H1 (cell line): ENCODE data around the gene SLC16A5. TPM values are rescaled to one million over a fixed set of nuclear protein-coding genes. Genes with fewer than 3 reads are reported as not detected.

Source experiments
- CTCF ChIA-PET: fragments of 300-600 bp; sonication (Branson Sonifier 250); formaldehyde crosslinking; loops from one replicate; lab custom pipeline; 2021; ENCODE audit not compliant: partially characterized antibody; lab: Charles Lee
- POLR2A ChIA-PET: fragments of 300-600 bp; sonication (Branson Sonifier 250); formaldehyde crosslinking; loops from one replicate; lab custom pipeline; 2021; ENCODE audit warnings: inconsistent platforms; ENCODE audit not compliant: partially characterized antibody; lab: Charles Lee
- DNase-seq, 2 experiments: peaks; one replicate each; pipeline versions ENCODE4 v3.0.0 to v3.0.0-alpha.2; 2010 to 2022; ENCODE audit warnings: low spot score in 2 of 2, low read depth in 1 of 2, mixed read lengths in 1 of 2
- FAIRE-seq: peaks from 2 replicates; lab custom pipeline; 2011; peaks lifted over from hg19 to GRCh38; lab: Jason Lieb, UNC
- H2AFZ ChIP-seq: 2 replicates; pipeline ENCODE4 v1.8.1; 2012; ENCODE audit warnings: low read length, inconsistent platforms
- H2AK5ac ChIP-seq: 2 replicates; pipeline ENCODE4 v1.6.1; 2013; ENCODE audit warnings: low read depth, low read length
- H2BK120ac ChIP-seq: replicated peaks from 2 replicates; pipeline ENCODE3; 2013; ENCODE audit warnings: low read depth, low read length, inconsistent platforms
- H2BK12ac ChIP-seq: 2 replicates; pipeline ENCODE4 v1.6.1; 2013; ENCODE audit warnings: low read depth, low read length
- H2BK15ac ChIP-seq: 2 replicates; pipeline ENCODE4 v1.6.1; 2013; ENCODE audit warnings: low read length
- H2BK20ac ChIP-seq: 2 replicates; pipeline ENCODE4 v1.6.1; 2013; ENCODE audit warnings: low read length
- H2BK5ac ChIP-seq: 2 replicates; pipeline ENCODE4 v1.6.1; 2013; ENCODE audit warnings: low read depth, low read length
- H3K14ac ChIP-seq: 2 replicates; pipeline ENCODE4 v1.6.1; 2013; ENCODE audit warnings: inconsistent platforms; ENCODE audit not compliant: insufficient read length
- H3K18ac ChIP-seq: 2 replicates; pipeline ENCODE4 v1.6.1; 2013; ENCODE audit warnings: low read length; ENCODE audit errors: extremely low read depth
- H3K23ac ChIP-seq: 2 replicates; pipeline ENCODE4 v1.6.1; 2013; ENCODE audit warnings: inconsistent platforms; ENCODE audit not compliant: insufficient read length
- H3K23me2 ChIP-seq: 2 replicates; pipeline ENCODE4 v1.6.1; 2013; ENCODE audit warnings: low read depth, low read length
- H3K27ac ChIP-seq: 2 replicates; pipeline ENCODE4 v1.6.1; 2011; ENCODE audit warnings: low read depth, low read length, inconsistent platforms
- H3K27me3 ChIP-seq, 4 experiments: replicated peaks in 1 of 4; 1 replicate in 1 of 4; 2 replicates in 3 of 4; pipeline versions ENCODE4 v1.6.1 to v1.8.1; 2011 to 2013; ENCODE audit warnings: low read length in 3 of 4, mild to moderate bottlenecking in 3 of 4, inconsistent platforms in 2 of 4, mixed read lengths in 2 of 4, moderate library complexity in 1 of 4; ENCODE audit not compliant: control insufficient read depth in 3 of 4, insufficient read depth in 3 of 4; ENCODE audit errors: extremely low read depth in 1 of 4
- H3K36me3 ChIP-seq, 4 experiments: 2 replicates each; pipeline versions ENCODE4 v1.6.1 to v1.8.1; 2011 to 2013; ENCODE audit warnings: mild to moderate bottlenecking in 4 of 4, low read length in 3 of 4, moderate library complexity in 2 of 4, control low read depth in 1 of 4, inconsistent platforms in 1 of 4; ENCODE audit not compliant: insufficient read depth in 4 of 4, control insufficient read depth in 2 of 4
- H3K4ac ChIP-seq: replicated peaks from 2 replicates; pipeline ENCODE3; 2013; ENCODE audit warnings: low read length, low read depth, mixed read lengths, inconsistent platforms; ENCODE audit not compliant: insufficient read length
- H3K4me1 ChIP-seq, 4 experiments: replicated peaks in 1 of 4; 1 replicate in 1 of 4; 2 replicates in 3 of 4; pipeline versions ENCODE4 v1.6.1 to v1.8.1; 2011 to 2013; ENCODE audit warnings: low read length in 3 of 4, inconsistent platforms in 2 of 4, mixed read lengths in 1 of 4; ENCODE audit not compliant: insufficient read depth in 4 of 4, control insufficient read depth in 3 of 4
- H3K4me2 ChIP-seq, 2 experiments: 2 replicates each; pipeline versions ENCODE4 v1.6.1 to v1.8.1; 2011 to 2013; ENCODE audit warnings: low read depth in 2 of 2, low read length in 2 of 2, control low read depth in 1 of 2, inconsistent platforms in 1 of 2, mild to moderate bottlenecking in 1 of 2; ENCODE audit not compliant: insufficient read depth in 1 of 2
- H3K4me3 ChIP-seq, 4 experiments: fragments of 200-600, 300-600 bp in 1 of 4; sonication (generic), shearing (Covaris generic), sonication (Bioruptor Twin) in 1 of 4; 2 replicates each; pipeline versions ENCODE4 v1.5.1 to v1.8.1; 2011 to 2016; ENCODE audit warnings: low read length in 4 of 4, low read depth in 3 of 4, control low read depth in 2 of 4, inconsistent platforms in 2 of 4, mild to moderate bottlenecking in 2 of 4, mixed read lengths in 1 of 4, moderate library complexity in 1 of 4; ENCODE audit not compliant: insufficient read depth in 2 of 4; ENCODE audit errors: extremely low read depth in 1 of 4
- H3K56ac ChIP-seq: replicated peaks from 2 replicates; pipeline ENCODE3; 2013; ENCODE audit warnings: low read depth, mild to moderate bottlenecking, mixed read lengths, low read length, inconsistent platforms; ENCODE audit not compliant: insufficient read length
- H3K79me1 ChIP-seq: 2 replicates; pipeline ENCODE4 v1.6.1; 2013; ENCODE audit warnings: low read depth, low read length, control low read depth
- H3K79me2 ChIP-seq, 2 experiments: 2 replicates each; pipeline versions ENCODE4 v1.6.1 to v1.8.1; 2012 to 2013; ENCODE audit warnings: low read length in 2 of 2, mild to moderate bottlenecking in 2 of 2, inconsistent platforms in 1 of 2; ENCODE audit not compliant: insufficient read depth in 2 of 2, control insufficient read depth in 1 of 2
- H3K9ac ChIP-seq, 4 experiments: replicated peaks in 1 of 4; 1 replicate in 1 of 4; 2 replicates in 3 of 4; pipeline versions ENCODE4 v1.6.1 to v1.8.1; 2011 to 2013; ENCODE audit warnings: low read depth in 3 of 4, low read length in 3 of 4, control low read depth in 2 of 4, mild to moderate bottlenecking in 2 of 4, moderate library complexity in 2 of 4, inconsistent platforms in 1 of 4; ENCODE audit errors: extremely low read depth in 1 of 4
- H3K9me3 ChIP-seq, 2 experiments: 2 replicates each; pipeline versions ENCODE4 v1.6.1 to v1.8.1; 2012 to 2013; ENCODE audit warnings: mild to moderate bottlenecking in 2 of 2, moderate library complexity in 2 of 2, control low read depth in 1 of 2, inconsistent platforms in 1 of 2, low read depth in 1 of 2, low read length in 1 of 2, mixed read lengths in 1 of 2; ENCODE audit not compliant: insufficient read depth in 2 of 2
- H4K20me1 ChIP-seq, 2 experiments: replicated peaks in 1 of 2; 2 replicates each; pipeline versions ENCODE3 to v1.8.1; 2011 to 2013; ENCODE audit warnings: inconsistent platforms in 2 of 2, low read length in 2 of 2, mild to moderate bottlenecking in 1 of 2; ENCODE audit not compliant: insufficient read depth in 2 of 2, control insufficient read depth in 1 of 2
- H4K5ac ChIP-seq: 2 replicates; pipeline ENCODE4 v1.6.1; 2013; ENCODE audit warnings: low read length, low read depth, mixed read lengths, inconsistent platforms; ENCODE audit not compliant: insufficient read length
- H4K8ac ChIP-seq: 2 replicates; pipeline ENCODE4 v1.8.0; 2013; ENCODE audit warnings: mild to moderate bottlenecking, moderate library complexity, low read length, inconsistent platforms; ENCODE audit not compliant: insufficient read depth; ENCODE audit errors: extremely low read depth
- H4K91ac ChIP-seq: replicated peaks from 2 replicates; pipeline ENCODE3; 2013; ENCODE audit warnings: low read length, mixed read lengths, inconsistent platforms; ENCODE audit not compliant: insufficient read length
- CTCF ChIP-seq, 3 experiments: IDR thresholded peaks; 1 replicate in 2 of 3; 2 replicates in 1 of 3; pipeline versions ENCODE4 v1.5.1 to v1.6.1; 2011; ENCODE audit warnings: low read length in 3 of 3, mild to moderate bottlenecking in 3 of 3, inconsistent platforms in 2 of 3, low read depth in 1 of 3, moderate library complexity in 1 of 3; ENCODE audit not compliant: insufficient read depth in 1 of 3; ENCODE audit errors: control extremely low read depth in 1 of 3
- POLR2AphosphoS5 ChIP-seq: IDR thresholded peaks from 2 replicates; pipeline ENCODE4 v1.6.1; 2011; ENCODE audit warnings: low read depth, low read length
- WGBS, 2 experiments: shearing (Covaris generic) in 1 of 2; methylation state at CpG; one replicate each; pipeline versions ENCODE4 v1.1.6 to v1.1.7; 2013 to 2015; ENCODE audit warnings: low lambda C conversion rate in 2 of 2, mixed read lengths in 2 of 2, inconsistent platforms in 1 of 2, low coverage in 1 of 2, missing lambda C conversion rate in 1 of 2; ENCODE audit not compliant: insufficient replicate concordance in 2 of 2, insufficient coverage in 1 of 2, insufficient read length in 1 of 2; ENCODE audit errors: extremely low coverage in 1 of 2, missing lambda C conversion rate in 1 of 2; 5-methylcytosine and 5-hydroxymethylcytosine counted together
- polyA plus RNA-seq, 7 experiments: library from polyadenylated mRNA; depleted of rRNA in 3 of 7; stranded (reverse) in 5 of 7; unstranded in 2 of 7; fragments of >200 nt in 5 of 7; fragments of 200-250 nt in 2 of 7; gene quantifications; 1 replicate in 5 of 7; 2 replicates in 1 of 7; 4 replicates in 1 of 7; pipeline versions ENCODE4 v1.2.1 to v1.2.3, GENCODE V29; 2011 to 2013; ENCODE audit warnings: missing spikeins in 2 of 7, mixed read lengths in 2 of 7
- total RNA-seq: library from RNA; stranded (reverse); fragmentation: NEBNext Ultra II Directional; extraction: Animal tissue kit (Norgen Biotek cat#: 25700); gene quantifications from 2 replicates; pipeline ENCODE4 v1.2.1, GENCODE V29; 2021

SLC16A5 gene
- total and polyA plus RNA-seq, 2 of the 8 experiments (the other 6 are each of a cell fraction or from before 2014, with no cell fraction given), result 17.1 to 34.7 TPM

GRCh38 chr17:75077496-75078283 is 10.1 kb upstream of the SLC16A5 start:
- Histone ChIP-seq H3K9ac (no peak overlapping the region), H4K8ac (peak overlapping the region; percentile 90), H3K79me2 (no peaks in the 10 kb centered on the region), H3K4me1 (peaks cover 0 to 16% (median 8%) of the 10 kb centered on the region in 4 experiments; a peak in 6 of 7 replicates), H3K4me3 (peak overlapping the region in 1 of 4 experiments; percentile 6; a peak in 1 of 8 replicates), H4K5ac (peak overlapping the region; percentile 26), H2BK120ac (no peak overlapping the region), H3K14ac (no peak overlapping the region), H2BK5ac (peak overlapping the region; percentile 56; the same call in 1 of the 2 replicates), H3K79me1 (no peaks in the 10 kb centered on the region), H3K27ac (no peak overlapping the region), H2AK5ac (no peak overlapping the region), H3K23ac (no peak overlapping the region), H3K36me3 (no peaks in the 10 kb centered on the region), H2BK20ac (peak overlapping the region; percentile 43; the same call in 1 of the 2 replicates), H4K20me1 (no peaks in the 10 kb centered on the region), H3K18ac (no peak overlapping the region; the same call in 1 of the 2 replicates), H3K56ac (no peak overlapping the region), H4K91ac (peak overlapping the region; percentile 81), H3K27me3 (no peaks in the 10 kb centered on the region), H3K4me2 (no peak overlapping the region; a peak in 1 of 4 replicates), H3K4ac (no peak overlapping the region), H2BK15ac (peak overlapping the region; percentile 97; the same call in 1 of the 2 replicates), H3K9me3 (no peaks in the 10 kb centered on the region), H2AFZ (0 out of 2 replicates have a peak overlapping the region, but pooled peaks have one; percentile 43), H3K23me2 (no peaks in the 10 kb centered on the region), H2BK12ac (peak overlapping the region; percentile 80; the same call in 1 of the 2 replicates)
- CTCF ChIA-PET, result interaction anchor here (0.8 to 7.6 kb wide), 14 partner anchors 8 to 116 kb away, joined by 3 to 45 read pairs (median 5); partner anchors contain the start of gene SLC16A5
- DNase-seq (no peak), FAIRE-seq (no peak)
- POLR2A ChIA-PET, result interaction anchor here (0.9 to 4.4 kb wide), 4 partner anchors 10 to 41 kb away, joined by 3 to 25 read pairs (median 8); partner anchors contain the start of gene SLC16A5
- WGBS, 2 experiments, result 95% methylated on average over 46 of the region's 53 CpGs; no CpG with 5 or more reads in 1 of the 2 experiments
- TF ChIP-seq CTCF (IDR thresholded peaks at IDR 0.05; ENCODE audit: control extremely low read depth in 1 of 3, insufficient read depth in 1 of 3, low read depth in 1 of 3, low read length in 3 of 3), result peak in 2 of 3 experiments; percentile 4; a peak in 1 of 4 replicates
- no peak for TF ChIP-seq POLR2AphosphoS5
